GM21390 (cell line): ENCODE measurements around the gene GPC2.
"Not testable (repeated sequence)": the region's sequence is repeated elsewhere in the genome, so short reads cannot be mapped to it uniquely, and the experiment has no call there.

Source experiments
- ATAC-seq: cut with Tn5 transposase; IDR thresholded peaks from one replicate; pipeline ENCODE4 v1.9.1; 2021; ENCODE audit not compliant: unreplicated experiment

GPC2 gene

GRCh38 chr7:100153708-100154535 is 23.3 kb downstream of the GPC2 start:
- no peak for ATAC-seq

- ATAC-seq = no peak
Measured at GRCh38 chr7:100152937-100153666, 24.1 kb downstream of the GPC2 start.

GRCh38 chr7:100152404-100152803 is 24.8 kb downstream of the GPC2 start:
- no peak for ATAC-seq

GRCh38 chr7:100148559-100149328 is 28.4 kb downstream of the GPC2 start, which contains the start of gene LAMTOR4:
Gene LAMTOR4 (plus strand): TSS chr7:100148918. CDS start chr7:100148973, 55 bp downstream.
- peak; percentile 98 for ATAC-seq

- ATAC-seq = peak; percentile 3
Measured at GRCh38 chr7:100148225-100148558, 29.0 kb downstream of the GPC2 start.

- no peak for ATAC-seq
Measured at GRCh38 chr7:100147278-100147677, 29.9 kb downstream of the GPC2 start.

- not testable (repeated sequence) for ATAC-seq
Measured at GRCh38 chr7:100146350-100146749, 30.8 kb downstream of the GPC2 start.

- no peak for ATAC-seq
Measured at GRCh38 chr7:100142461-100142860, 34.7 kb downstream of the GPC2 start.

GRCh38 chr7:100141555-100141949 is 35.6 kb downstream of the GPC2 start:
- ATAC-seq = no peak

GRCh38 chr7:100137851-100138760 is 39.1 kb downstream of the GPC2 start:
- no peak for ATAC-seq

- ATAC-seq = no peak
Measured at GRCh38 chr7:100132697-100133151, 44.5 kb downstream of the GPC2 start.

GRCh38 chr7:100132126-100132525 is 45.1 kb downstream of the GPC2 start:
- no peak for ATAC-seq

GRCh38 chr7:100130608-100131453 is 46.4 kb downstream of the GPC2 start:
- no peak for ATAC-seq

GRCh38 chr7:100130220-100130607 is 47.0 kb downstream of the GPC2 start:
- ATAC-seq = not testable (repeated sequence)

- ATAC-seq = no peak
Measured at GRCh38 chr7:100128637-100128963, 48.6 kb downstream of the GPC2 start.

GRCh38 chr7:100127866-100128636 is 49.1 kb downstream of the GPC2 start:
- no peak for ATAC-seq

GRCh38 chr7:100126931-100127865 is 50.0 kb downstream of the GPC2 start, which contains the start of gene MBLAC1:
Gene MBLAC1 (plus strand): TSS chr7:100126967. CDS start chr7:100127396, 429 bp downstream.
- ATAC-seq = peak; percentile 59
